Activated T-cell treated with anti-CD3 and anti-CD28 coated beads, Interleukin-2, amount 50 U/mL, for 48 hours (primary cell): ENCODE measurements around the gene ENPP6.
"Not testable (repeated sequence)": the region's sequence is repeated elsewhere in the genome, so short reads cannot be mapped to it uniquely, and the experiment has no call there.

Experiments
- DNase-seq, 2 experiments: peaks; one replicate each; pipeline ENCODE4 v3.0.0-alpha.2; 2020

The ENPP6 gene

DNA sequence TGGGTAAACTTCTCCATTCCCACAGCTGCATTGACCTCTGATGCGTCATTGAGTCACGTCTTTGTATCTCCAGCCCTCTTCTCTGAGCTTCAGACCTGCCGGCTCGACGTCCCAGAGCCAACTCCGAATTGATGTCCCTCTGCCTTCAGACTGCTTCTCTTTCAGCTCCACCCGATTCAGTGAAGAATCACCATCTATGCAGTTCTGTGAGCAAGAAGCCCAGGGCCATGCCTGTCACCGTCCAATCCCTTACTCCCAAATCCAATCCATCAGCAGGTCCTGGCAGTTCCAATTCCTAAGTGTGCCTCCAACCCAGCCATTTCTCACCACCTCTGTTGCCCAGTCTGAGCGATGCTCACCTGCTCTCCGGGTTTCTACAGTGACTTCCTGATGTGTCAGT, 70.7 kb downstream of the ENPP6 start:
- no peak for DNase-seq

DNA sequence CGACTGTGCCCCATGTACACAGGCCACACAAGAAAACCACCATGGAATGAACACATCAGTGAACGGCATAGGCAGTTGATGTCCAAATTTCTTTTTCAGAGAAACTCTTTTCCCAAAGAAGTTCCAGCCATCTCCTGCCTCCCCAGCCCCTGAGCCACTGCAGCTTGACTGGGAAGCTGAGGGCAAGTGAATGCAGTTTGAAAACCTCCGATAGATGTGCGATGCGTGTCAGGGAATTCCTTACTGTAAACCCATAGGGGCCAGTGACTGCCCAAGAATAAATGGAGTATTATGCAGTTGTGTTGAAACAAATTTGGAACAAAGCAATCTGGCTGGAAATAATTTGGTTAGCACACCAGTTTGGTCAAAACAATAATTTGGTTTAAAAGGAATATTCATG, 72.1 kb downstream of the ENPP6 start:
- no peak for DNase-seq

DNA sequence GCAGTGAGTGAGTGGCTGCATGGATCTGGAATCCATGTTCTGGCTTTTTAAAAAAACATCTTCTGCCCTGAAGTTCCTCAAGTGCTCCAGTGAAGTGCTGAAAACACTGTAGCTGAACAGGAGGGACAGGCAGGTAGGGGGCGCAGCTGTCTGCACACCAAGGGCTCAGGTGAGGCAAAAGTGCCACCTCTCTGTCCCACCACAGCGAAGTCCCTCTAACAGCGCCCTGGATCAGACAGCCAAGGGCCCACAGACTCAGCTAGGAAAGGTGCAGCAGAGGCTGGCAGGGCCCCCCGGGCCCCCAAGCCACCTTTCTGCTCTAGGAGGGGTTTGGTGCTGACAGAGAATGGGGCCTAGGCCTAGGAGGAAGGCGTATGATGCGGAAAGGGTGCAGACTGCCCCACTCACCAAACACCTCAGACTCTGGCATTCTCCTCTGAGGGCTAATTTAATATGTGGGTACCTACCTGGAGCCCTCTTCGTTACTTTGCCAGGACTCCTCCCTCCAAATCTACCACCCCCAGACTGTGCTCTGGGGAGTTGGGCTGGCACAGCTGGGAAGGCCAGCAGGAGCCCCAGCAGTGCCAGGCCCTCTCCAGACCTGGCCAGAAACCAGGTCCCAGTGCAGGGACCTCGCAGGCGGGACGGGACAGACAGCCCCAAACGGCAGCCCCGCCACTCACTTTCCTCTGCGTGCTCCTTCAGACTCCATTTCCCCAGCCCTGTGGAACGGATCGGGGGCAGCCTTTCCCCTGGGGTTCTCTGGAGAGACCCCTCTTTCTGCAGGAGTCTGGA, 73.7 kb downstream of the ENPP6 start:
- no peak for DNase-seq

DNA sequence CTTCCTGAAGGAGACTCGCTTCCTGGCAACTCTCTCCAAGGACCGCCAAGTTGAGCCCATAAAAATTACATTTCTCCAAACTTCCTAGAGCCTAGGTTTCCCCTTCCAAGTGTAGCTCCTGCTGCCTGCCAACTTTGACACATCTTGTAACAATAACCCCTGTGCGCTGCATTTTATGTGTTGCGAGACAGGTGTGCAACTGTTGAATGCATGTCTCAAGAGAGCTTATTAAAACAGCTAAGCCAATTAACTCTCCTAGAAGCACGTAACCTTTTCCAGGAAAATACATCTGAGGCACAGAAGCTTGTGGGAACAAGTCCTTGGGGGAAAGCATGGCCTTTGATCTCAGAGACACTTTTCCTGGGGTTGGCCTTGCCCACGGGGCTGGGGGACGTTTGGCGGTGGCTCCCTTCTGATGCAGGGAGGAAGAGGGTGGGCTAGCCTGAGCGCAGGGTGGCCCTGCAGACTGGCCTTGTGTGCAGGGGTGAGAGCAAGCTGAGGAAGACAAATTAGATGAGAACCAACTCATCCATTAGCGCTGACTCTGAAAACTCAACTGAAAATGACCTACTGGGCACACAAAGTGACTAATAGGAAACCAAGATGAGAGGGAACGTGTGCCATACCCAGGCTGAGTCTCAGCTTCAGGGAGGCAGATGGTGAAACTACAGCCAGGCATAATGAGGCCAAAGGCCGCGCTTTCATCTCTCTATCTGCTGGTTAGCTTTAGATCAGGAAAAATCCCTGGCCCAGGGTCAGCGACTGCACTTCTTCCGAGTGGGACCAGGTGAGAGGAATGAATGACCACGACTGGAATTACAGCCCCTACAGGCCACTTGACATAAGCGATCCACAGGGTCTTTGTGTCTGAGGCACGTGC, 75.3 kb downstream of the ENPP6 start:
- no peak for DNase-seq

DNA sequence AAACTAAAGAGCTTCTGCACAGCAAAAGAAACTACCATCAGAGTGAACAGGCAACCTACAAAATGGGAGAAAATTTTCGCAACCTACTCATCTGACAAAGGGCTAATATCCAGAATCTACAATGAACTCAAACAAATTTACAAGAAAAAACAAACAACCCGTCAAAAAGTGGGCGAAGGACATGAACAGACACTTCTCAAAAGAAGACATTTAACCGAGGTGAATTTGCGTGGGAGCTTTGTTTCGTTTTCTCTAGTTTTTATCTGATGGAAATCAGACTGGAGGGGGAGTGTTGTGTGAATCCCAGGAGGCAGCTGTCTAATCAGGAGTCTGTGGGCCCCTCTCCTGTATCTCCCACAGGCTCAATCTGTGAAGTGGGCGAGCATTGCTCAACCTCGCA, 76.8 kb downstream of the ENPP6 start:
- DNase-seq: not testable (repeated sequence)

DNA sequence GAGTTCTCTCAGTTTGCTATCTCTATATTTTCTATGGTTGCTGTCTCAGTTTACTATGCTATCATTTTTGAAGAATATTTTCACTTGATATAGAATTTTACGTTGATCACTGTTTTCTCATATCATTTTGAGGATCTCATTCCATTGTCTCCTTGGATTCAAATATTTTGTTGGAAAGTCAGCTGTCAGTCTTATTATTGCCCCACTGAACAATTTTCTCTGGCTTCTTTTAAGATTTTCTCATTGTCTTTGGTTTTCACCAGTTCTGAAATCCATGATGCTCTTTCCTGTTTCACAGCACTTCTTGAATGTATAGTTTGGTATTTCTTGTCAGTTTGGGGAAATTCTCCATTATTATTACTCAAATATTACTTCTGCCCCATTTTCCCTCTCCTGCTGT, 81.1 kb downstream of the ENPP6 start:
- DNase-seq: no peak

DNA sequence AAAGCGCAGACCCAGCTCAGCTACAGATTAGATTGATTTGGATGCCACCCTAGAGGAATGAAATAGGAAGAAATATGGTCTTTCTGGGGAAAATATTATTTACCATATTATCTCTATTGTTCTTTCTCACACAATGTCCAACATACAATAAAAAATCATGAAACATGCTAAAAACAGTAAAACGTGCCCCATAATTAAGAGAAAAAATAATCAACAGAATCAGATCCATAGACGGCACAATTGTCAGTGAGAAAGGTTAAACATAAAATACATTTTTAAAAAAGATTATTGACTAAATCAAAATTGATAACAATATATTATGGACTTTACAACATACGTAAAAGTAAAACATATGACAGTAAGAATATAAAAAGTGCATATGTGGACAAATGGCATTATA, 90.9 kb downstream of the ENPP6 start:
- DNase-seq: no peak

DNA sequence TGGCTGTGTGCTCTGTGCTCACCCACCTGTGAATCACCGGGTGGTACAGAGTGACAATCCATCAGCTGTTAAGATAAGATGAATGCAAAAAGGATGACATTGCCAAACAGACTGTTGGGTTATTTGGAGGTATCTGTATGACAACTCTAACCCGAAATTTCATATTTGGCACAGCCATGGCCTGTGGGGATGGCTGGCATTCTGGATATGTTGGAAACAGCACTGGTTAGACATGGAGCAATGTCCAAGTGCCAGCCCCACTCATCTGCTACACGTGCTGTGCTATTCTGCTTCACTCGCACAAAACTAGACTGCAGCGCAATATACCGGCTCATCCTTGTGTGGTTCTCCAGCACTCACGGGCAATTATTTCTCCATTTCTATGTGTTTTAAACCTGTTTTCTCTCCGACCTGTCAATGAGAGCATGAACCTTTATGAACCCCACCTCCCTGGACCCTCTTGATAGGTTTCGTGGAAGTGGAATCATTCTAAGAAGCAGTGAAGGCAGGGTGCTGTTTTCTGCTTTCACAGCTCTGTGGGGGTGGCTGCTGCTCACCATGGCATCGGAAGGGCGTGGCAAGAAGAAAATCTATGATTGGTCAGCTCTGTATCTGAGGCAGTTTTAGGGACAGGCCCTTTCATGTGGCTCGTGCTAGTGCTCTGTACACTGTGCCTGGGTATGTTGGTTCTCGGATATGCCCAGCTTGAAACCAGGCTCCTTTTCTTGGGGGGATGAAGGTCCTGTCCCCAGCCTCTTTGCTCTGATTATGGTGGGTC, 94.9 kb downstream of the ENPP6 start:
- DNase-seq: no peak

DNA sequence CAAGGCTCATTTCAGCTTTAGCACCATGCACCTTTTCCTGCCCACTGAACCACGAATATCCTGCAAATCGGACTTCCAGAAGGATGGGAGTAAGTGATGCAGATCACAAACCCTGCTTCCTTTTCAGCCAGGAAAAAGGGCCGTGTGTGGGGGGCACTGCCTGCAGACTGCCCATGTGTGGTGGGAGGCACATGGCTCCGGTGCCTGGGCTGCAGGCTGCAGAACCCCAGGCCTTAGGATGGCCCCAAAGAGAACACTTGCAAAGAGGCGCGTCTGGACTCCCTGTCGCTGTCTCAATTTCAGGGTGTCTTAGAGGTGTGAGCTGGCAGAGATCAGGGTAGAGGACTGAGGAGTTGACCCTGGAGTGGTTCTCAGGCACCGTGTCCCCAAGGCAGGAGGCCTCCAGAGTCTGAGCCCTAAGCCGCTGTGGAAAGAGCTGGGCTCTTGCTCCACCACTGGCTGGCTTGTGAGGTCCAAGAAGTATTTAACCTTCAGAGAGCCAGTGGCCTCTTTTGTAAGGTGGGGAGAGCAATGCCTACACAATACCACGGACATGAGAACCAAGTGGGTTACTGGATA, 97.0 kb downstream of the ENPP6 start:
- no peak for DNase-seq

DNA sequence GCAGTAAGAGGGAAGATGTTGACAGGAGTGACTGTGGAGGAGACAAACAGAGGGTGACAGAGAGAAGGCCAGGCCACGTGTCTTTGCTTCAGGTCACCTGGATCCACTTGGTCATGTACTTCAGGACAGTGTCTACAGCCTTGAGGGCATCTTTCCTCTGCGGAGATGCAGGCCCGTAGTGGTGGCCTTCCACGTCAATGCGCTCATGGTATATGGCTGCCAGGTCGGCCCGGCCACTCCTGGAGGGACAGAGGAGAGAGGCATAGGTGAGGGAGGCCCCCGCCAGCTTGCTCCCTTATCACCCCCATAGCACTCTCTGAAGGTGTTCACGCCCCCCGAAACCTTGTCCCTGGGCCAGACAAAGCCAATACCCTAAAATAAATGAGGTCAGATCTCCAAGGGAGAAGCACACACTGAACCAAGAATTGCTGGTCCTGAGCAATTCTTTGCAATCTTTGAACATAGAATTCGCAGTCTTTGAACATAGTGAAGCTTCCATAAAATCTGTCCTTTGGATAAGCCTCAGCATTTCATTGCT, 99.9 kb downstream of the ENPP6 start:
- DNase-seq: no peak

DNA sequence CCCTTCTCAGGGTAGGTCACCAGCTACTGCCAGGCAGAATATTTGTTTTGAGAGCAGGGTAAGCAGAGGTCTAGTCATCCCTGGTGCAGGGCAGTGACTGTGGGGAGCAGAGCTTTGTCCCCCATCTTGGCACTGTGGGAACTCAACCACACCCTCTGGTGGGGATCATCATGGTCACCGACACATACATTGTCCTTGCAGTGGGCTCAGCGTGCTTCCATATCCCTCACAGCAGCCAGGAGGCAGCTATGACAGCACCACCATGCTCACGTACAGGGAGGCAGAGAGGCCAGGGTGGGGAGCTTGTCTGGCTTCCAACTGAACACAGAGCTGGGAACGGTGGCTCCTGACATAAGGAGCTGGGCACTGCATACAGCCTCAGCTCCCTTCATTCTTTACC, 102.3 kb downstream of the ENPP6 start:
- DNase-seq: no peak

DNA sequence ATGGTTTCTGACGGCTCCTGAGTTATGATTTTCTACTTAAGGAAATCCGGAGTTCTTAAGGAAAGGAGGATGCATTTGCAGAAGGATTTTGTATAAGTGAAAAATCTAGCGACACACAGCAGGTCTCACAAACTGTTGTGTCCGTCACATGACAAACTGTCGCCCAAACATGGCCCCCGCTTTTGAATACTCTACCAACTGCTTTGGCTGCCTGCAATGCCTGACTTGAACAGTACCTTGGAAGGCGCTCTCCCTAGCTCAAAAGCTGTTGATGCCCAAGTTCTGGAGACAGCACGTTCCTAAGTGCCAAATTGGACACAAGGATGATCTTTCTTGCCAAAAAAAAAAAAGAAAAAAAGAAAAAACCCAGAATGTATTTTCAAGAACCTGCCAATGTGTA, 103.2 kb downstream of the ENPP6 start:
- DNase-seq: no peak

DNA sequence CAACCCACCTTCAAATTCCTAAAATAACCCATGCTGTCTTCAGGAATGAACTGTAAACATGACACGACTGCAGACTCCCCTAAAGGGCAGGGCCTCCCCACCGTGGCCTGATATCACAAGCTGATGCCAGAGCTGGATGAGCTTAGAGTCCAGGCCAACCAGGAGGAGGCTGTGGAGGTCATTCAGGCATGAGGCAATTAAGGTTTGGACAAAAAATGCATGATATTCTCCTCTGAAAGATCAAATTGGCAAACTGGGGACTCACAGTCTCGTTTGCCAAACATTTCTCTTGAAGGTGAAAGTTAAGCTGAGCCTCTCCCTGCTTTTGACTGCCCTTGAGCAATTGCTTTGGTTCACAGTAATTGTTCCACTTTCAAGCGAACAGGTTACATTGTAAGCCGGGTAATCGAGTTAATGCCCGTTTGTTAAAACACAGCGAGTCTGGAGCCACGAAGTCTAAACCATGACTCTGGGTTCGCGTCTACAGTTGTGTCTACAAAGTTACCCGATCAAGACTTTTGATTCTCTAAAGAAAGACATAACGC, 105.6 kb downstream of the ENPP6 start:
- no peak for DNase-seq

DNA sequence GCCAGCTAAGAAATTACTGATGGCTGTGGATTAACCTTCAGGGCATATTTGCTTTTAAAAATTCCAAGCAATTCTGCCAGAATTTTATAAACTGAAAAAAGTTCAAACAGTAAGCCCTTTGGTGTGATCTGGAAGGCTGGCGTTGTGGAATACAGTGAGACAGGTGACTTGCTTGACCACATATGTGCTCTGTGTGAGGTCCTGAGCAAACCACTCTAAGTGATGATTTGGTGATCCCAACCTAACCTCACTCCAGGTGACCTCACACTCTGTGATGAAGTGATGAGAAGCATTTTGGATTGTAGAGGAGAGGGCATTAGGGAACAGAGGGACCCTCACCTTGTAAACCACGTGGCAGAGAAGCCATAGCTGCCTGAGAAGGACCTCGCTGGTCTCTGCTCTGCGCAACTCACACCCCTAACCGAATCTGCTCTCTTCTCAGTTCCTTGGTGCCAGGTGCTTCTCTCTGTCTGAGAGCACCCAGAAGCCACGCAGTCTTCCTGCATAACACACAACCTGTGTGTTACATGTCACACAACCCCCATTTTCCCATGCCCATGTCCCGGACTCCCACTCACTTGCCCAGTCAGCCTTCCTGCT, 106.3 kb downstream of the ENPP6 start:
- DNase-seq: no peak

DNA sequence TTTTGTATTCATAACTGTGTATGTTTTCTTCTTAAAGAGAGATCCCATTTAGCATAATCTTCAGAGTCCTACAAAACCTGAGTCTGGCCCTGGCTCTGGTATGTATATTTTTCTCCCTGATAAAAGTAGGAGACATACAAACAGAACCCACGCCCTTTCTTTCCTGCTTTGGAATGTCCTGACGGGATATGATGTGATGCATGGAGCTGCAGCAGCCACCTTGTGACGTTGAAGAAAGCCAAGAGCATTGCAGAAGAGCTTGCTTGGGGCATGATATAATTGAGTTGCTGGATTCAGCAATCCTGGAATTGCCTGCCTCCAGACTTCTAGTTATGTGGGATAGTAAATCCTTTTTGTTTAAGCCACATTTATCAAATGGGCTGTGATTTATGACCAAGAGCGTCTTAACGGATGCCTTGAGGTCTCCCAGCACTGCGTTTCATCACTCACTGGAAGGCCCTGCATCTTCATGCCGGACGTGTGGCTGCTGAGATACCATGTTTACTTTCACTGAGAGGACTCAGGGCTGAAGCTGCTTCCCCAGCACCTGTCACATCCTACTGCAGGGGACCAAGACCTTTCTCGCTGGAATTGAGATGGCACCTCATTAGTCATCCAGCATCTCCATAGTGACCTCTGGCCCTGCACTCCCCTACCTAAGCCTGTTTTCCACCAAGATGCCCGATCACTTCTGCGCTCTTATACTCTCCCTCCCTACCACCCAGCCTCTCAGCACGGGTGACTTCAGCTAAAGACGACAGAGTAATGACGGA, 107.0 kb downstream of the ENPP6 start:
- no peak for DNase-seq

DNA sequence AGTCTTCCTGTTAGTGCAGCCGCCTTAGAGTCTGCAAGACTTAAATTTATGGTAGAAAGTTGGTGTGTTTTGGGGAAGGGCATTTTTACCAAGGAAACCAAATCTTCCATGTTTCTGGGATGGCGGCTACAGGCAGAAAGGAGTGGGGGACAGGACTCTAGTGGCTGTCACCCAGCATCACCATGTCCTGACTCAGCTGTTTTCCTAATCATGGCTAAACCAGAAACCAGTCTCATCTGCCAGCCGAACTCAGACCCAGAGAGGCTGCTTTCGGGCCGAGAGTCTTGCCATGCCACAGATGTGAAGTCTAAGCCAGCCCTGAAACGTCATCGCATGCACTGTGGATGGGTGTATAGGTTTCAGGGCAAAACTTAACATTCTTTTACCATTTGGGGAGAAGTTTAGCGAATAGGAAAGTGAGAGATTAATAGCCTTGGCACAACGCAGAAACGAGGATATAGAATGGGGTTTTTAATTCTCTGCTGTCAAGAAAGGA, 109.6 kb downstream of the ENPP6 start:
- DNase-seq: no peak

DNA sequence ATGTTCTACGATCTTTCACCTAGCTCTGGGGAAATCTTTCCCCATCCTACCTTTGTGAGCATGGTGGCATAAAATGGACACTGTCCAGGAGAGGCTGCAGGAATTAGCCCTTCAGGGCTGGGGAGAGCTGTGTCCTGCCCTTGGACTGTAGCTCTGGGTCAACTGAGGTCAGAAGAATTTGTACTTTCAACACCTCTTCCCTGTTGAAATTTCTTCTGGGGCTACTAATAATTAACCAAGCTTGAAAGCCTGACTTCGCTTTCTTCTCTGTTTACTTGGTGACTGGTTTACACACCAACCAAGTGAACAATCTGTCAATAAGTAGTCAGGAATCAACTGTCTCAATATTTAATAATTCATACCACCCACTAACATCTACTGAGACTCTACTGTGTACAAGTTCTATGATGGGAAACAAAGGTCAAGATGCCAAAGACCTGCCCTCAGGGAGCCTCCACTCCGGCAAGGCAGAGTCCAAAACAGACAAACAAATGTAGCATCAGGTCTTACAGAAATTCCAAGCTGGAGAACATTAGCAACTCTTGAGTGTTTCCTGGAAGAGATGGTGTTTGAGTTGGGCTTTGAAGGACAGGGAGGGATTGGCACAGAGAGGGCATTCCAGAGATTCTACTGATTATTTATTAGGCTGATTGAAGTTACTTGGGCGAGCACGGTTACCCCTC, 113.1 kb downstream of the ENPP6 start:
- no peak for DNase-seq

DNA sequence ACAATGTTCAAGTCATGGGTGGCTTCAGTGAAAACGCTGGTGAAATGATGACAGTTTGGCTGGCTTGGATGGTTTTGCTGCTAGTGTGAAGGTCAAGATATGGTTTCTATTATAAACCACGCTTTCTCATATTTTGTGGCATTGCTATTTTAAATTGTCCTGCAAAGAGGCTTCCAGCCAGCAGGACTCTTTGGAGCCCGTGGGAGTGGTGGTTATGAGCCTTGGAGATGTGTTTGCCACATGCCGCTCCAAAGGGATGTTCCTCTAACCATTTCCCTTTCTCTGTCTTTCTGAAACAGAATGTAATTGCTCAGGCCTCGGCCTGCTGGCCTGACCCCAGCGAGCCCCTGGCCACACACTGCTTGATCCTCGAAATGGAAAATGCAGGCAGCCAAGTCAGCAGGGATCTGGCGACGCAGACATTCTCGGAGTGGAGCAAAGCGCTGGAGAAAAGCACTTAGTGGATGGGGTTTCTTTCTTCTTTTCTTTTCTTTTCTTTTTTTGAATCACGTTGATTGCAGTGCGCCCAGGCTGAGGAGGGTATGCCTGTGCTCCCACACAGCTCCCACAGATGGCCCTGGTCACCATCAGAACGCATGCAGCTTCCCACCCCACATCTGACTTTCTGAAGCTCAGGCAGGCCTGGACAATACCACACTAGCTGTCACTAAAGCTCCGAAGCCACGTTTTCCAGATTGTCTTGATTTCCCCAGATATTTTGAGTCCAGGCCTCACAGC, 114.0 kb downstream of the ENPP6 start:
- DNase-seq: no peak

DNA sequence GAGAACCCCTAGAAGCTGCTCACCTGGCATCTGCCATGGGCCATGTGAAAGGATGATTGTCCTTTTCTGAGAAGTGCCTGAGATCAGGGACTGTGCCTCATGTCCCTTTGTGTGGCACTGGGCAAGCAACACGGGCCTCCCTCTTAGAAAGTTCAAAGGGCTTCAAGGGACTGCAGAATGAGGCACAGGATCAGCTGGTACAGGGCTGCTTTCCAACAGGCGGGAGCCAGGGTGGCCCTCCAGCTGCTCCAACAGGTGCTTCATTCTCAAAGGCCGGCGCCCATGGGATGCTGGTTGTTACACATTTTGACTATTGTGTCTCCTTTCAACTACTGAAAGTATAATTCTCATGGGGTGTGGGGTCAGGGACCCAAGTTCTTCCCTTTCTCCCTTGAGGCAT, 114.7 kb downstream of the ENPP6 start:
- DNase-seq: no peak

DNA sequence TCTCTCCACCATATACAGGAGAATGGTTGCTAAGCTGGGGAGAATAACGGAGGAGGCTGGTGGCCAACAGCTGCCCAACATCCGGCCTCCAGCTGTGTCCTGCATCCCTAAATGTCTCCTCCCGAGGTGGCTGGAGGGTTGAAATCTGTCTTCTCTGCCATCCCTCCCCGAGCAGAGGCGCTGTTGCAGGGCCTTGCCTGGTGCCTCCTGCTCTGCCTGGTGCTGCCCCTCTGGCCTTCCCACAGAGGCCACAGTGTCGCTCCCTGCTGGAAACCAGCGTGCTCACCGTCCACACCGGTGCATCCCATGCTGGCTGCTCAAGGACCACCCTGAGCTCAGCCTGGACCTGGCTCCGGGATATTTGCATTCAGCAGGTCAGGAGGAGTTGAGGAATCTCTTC, 115.2 kb downstream of the ENPP6 start:
- no peak for DNase-seq
